ENCODE results near the gene DCST1.

GRCh38 chr1:155011004-155011416 lies 22.6 kb upstream of the DCST1 start:
- TF ChIP-seq EZH2 (IDR thresholded peaks at IDR 0.05; ENCODE audit: borderline replicate concordance, low read depth, low read length, severe bottlenecking) (no peak), JUN (IDR thresholded peaks at IDR 0.05; ENCODE audit: borderline replicate concordance, insufficient read depth, insufficient read length, low read depth) (no peak)
